Fibroblast of lung (primary cell): Measurements from ENCODE around the gene NECTIN1. TPM values are rescaled to one million over a fixed set of nuclear protein-coding genes. Genes with fewer than 3 reads are reported as not detected.

Experiments used
- DNase-seq, 2 donors: peaks; one replicate each; pipeline versions ENCODE4 v3.0.0 to v3.0.0-alpha.2; 2010; ENCODE audit warnings: low read depth in 2 of 2
- H2AFZ ChIP-seq: 2 replicates; pipeline ENCODE4 v1.5.1; 2012; ENCODE audit warnings: low read length, control low read depth, inconsistent platforms
- H3K27ac ChIP-seq: 2 replicates; pipeline ENCODE4 v1.5.1; 2011; ENCODE audit warnings: low read length, control low read depth; ENCODE audit not compliant: insufficient read depth
- H3K27me3 ChIP-seq: 2 replicates; pipeline ENCODE4 v1.5.1; 2011; ENCODE audit warnings: mild to moderate bottlenecking, low read length; ENCODE audit not compliant: control insufficient read depth, insufficient read depth
- H3K36me3 ChIP-seq: 2 replicates; pipeline ENCODE4 v1.5.1; 2011; ENCODE audit warnings: low read length; ENCODE audit not compliant: control insufficient read depth, insufficient read depth
- H3K4me1 ChIP-seq: 2 replicates; pipeline ENCODE4 v1.5.1; 2011; ENCODE audit warnings: low read length; ENCODE audit not compliant: control insufficient read depth, insufficient read depth; ENCODE audit errors: extremely low read depth
- H3K4me2 ChIP-seq: 2 replicates; pipeline ENCODE4 v1.5.1; 2011; ENCODE audit warnings: low read length, control low read depth; ENCODE audit not compliant: insufficient read depth; ENCODE audit errors: extremely low read depth
- H3K4me3 ChIP-seq, 4 experiments: fragments of 200-600 bp in 1 of 4; sonication (generic) in 1 of 4; replicated peaks in 1 of 4; 2 replicates each; pipeline ENCODE4 v1.5.1; 2011 to 2016; ENCODE audit warnings: low read length in 4 of 4, low read depth in 3 of 4, mild to moderate bottlenecking in 3 of 4, control low read depth in 2 of 4, inconsistent platforms in 1 of 4, mixed read lengths in 1 of 4; ENCODE audit not compliant: insufficient read depth in 1 of 4; ENCODE audit errors: control extremely low read depth in 1 of 4
- H3K79me2 ChIP-seq: 2 replicates; pipeline ENCODE4 v1.5.1; 2012; ENCODE audit warnings: mild to moderate bottlenecking, low read length, inconsistent platforms; ENCODE audit not compliant: control insufficient read depth, insufficient read depth
- H3K9ac ChIP-seq: 2 replicates; pipeline ENCODE4 v1.5.1; 2011; ENCODE audit warnings: mild to moderate bottlenecking, low read length, control low read depth; ENCODE audit not compliant: insufficient read depth
- H3K9me3 ChIP-seq: 2 replicates; pipeline ENCODE4 v1.5.1; 2012; ENCODE audit warnings: low read depth, low read length; ENCODE audit not compliant: control insufficient read depth, insufficient read depth
- H4K20me1 ChIP-seq: 2 replicates; pipeline ENCODE4 v1.5.1; 2011; ENCODE audit warnings: low read length; ENCODE audit not compliant: control insufficient read depth, insufficient read depth; ENCODE audit errors: extremely low read depth
- EZH2 ChIP-seq: IDR thresholded peaks from 2 replicates; pipeline ENCODE4 v1.5.1; 2012; ENCODE audit warnings: low read length, control low read depth, mild to moderate bottlenecking; ENCODE audit errors: missing control alignments
- polyA plus RNA-seq, 2 donors: library from polyadenylated mRNA; depleted of rRNA in 1 of 2; stranded (reverse) in 1 of 2; unstranded in 1 of 2; fragments of >200 nt; gene quantifications; 2 replicates each; pipeline ENCODE4 v1.2.1, GENCODE V29; 2011 to 2012; ENCODE audit warnings: missing spikeins in 1 of 2
- total RNA-seq: library from RNA; depleted of rRNA; stranded (reverse); fragments of >200 nt; gene quantifications from 2 replicates; pipeline ENCODE4 v1.2.1, GENCODE V29; 2014
- TF ChIP-seq, protein P1 (sequence below), 2 donors: IDR thresholded peaks in 1 of 2; conservative IDR thresholded peaks in 1 of 2; 1 replicate in 1 of 2; 2 replicates in 1 of 2; pipeline ENCODE4 v1.5.1; 2011 to 2012; ENCODE audit warnings: low read length in 2 of 2, control low read depth in 1 of 2, inconsistent platforms in 1 of 2, low read depth in 1 of 2, mild to moderate bottlenecking in 1 of 2

NECTIN1 gene
- total and polyA plus RNA-seq, 2 donors (not counting 1 experiment from before 2014, with no cell fraction given) = 2.0 to 2.8 TPM

DNA sequence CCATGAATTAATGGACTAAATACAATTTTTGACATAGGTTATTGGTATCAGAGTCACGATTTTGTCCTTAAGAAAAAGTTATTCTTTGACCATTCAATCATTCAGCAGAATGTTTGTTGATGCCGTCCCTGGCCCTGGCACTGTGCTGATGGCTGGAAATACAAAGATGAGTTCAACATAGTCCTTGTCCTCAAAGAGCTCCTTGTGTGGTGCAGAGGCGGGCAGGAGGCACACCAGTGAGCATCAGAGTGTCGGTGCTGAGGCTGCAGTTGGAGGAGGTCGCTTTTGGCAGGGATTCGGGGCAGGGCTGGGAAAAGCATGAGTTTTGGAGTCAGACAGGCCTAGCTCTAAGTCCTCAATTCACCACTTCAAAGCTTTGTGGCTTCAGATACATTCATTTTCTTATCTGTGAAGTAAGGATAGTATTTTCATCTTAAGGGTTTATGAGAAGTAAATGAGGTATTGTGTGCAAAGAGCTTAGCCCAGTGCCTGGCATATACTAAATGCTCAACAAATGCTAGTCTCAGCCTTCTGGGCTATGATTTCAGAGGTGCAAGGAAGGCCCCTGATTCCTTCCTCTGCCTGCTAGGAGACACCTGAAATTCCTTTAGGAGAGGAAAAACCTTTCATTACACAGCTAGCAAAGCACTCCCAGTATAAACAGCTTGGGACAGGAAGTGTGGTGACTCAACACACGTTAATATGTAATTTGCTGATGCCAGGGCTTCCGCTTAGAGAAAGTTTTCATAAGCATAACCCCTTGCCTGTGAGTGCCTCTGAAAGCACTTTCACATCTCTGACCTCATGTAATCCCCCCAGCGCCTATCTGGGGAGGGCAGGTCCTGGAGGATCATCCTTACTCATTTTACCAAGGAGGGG, 113.8 kb downstream of the NECTIN1 start:
- Histone ChIP-seq H3K79me2 (no peaks in the 10 kb centered on the region), H3K27me3 (no peaks in the 10 kb centered on the region), H3K9me3 (no peaks in the 10 kb centered on the region), H3K9ac (no peak overlapping the region), H3K4me1 (peaks cover 14% of the 10 kb centered on the region), H3K36me3 (no peaks in the 10 kb centered on the region), H3K4me2 (peak overlapping the region; percentile 7), H3K4me3 (no peak overlapping the region), H4K20me1 (no peaks in the 10 kb centered on the region), H2AFZ (peak overlapping the region; percentile 29), H3K27ac (peak overlapping the region; percentile 40)
- no peak for TF ChIP-seq EZH2
- TF ChIP-seq, protein P1, sequence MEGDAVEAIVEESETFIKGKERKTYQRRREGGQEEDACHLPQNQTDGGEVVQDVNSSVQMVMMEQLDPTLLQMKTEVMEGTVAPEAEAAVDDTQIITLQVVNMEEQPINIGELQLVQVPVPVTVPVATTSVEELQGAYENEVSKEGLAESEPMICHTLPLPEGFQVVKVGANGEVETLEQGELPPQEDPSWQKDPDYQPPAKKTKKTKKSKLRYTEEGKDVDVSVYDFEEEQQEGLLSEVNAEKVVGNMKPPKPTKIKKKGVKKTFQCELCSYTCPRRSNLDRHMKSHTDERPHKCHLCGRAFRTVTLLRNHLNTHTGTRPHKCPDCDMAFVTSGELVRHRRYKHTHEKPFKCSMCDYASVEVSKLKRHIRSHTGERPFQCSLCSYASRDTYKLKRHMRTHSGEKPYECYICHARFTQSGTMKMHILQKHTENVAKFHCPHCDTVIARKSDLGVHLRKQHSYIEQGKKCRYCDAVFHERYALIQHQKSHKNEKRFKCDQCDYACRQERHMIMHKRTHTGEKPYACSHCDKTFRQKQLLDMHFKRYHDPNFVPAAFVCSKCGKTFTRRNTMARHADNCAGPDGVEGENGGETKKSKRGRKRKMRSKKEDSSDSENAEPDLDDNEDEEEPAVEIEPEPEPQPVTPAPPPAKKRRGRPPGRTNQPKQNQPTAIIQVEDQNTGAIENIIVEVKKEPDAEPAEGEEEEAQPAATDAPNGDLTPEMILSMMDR (conservative IDR thresholded peaks at IDR 0.05 in 1 of 2, IDR thresholded peaks at IDR 0.05 in 1 of 2; ENCODE audit: low read depth in 1 of 2, low read length in 2 of 2) = no peak
- peak; percentile 68 to 88 for DNase-seq

DNA sequence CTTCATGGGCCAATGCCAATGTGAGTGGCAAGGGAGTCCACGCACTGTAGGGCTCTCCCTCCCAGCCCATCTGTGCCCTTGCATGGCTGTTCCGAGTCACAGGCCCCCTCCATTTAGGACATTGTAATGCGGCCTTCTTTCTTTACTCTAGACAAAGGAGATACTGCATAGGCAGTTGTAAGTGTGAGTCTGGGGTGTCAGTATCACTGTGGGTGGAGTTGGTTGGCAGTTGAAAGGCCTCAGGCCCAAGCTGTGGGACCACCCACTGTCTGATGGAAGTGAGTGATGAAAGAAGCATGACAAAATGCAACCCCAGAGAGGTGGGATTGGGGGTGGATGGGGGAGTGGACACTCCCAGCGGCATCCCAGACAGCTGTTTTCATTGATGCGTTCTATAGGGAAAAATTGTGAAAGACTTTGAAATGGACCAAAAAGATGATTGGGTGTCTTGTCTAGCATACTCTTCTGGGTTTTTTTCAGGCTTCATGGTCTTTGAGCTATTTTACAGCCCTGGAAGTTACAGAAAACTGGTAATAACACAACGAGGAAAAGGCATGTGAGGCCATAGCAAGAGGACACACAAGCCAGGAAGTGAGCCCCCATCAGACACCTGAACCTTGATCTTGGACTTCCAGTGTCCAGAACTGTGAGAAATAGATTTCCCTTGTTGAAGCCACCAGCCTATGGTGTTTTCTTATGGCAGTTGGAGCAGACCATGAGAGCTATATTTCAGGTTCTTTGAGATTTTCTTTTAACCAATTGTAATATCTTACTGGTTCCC, 114.6 kb downstream of the NECTIN1 start:
- Histone ChIP-seq H3K4me3 (no peak overlapping the region), H3K4me1 (peaks cover 14% of the 10 kb centered on the region), H3K9me3 (no peaks in the 10 kb centered on the region), H3K36me3 (no peaks in the 10 kb centered on the region), H3K27me3 (no peaks in the 10 kb centered on the region), H4K20me1 (no peaks in the 10 kb centered on the region), H3K79me2 (no peaks in the 10 kb centered on the region), H3K9ac (no peak overlapping the region), H3K27ac (no peak overlapping the region), H3K4me2 (no peak overlapping the region), H2AFZ (no peak overlapping the region)
- DNase-seq = no peak
- TF ChIP-seq EZH2 = no peak
- TF ChIP-seq, protein P1 (conservative IDR thresholded peaks at IDR 0.05 in 1 of 2, IDR thresholded peaks at IDR 0.05 in 1 of 2; ENCODE audit: low read depth in 1 of 2, low read length in 2 of 2) = no peak

- TF ChIP-seq, protein P1 (conservative IDR thresholded peaks at IDR 0.05 in 1 of 2, IDR thresholded peaks at IDR 0.05 in 1 of 2; ENCODE audit: low read depth in 1 of 2, low read length in 2 of 2) = no peak
- no peak for TF ChIP-seq EZH2
- no peaks in the 10 kb centered on the region for H3K36me3 ChIP-seq
Measured at GRCh38 chr11:119612814-119613213, 116.2 kb downstream of the NECTIN1 start.

More at GRCh38 chr11:119612814-119613213, 116.2 kb downstream of the NECTIN1 start:
- H3K9me3 ChIP-seq = no peaks in the 10 kb centered on the region
- no peak overlapping the region for H3K27ac ChIP-seq
- peaks cover 14% of the 10 kb centered on the region for H3K4me1 ChIP-seq
- H2AFZ ChIP-seq = no peak overlapping the region
- no peak for DNase-seq
- no peak overlapping the region for H3K9ac ChIP-seq
- no peak overlapping the region for H3K4me2 ChIP-seq
- no peaks in the 10 kb centered on the region for H3K79me2 ChIP-seq
- no peaks in the 10 kb centered on the region for H4K20me1 ChIP-seq
- no peaks in the 10 kb centered on the region for H3K27me3 ChIP-seq
- H3K4me3 ChIP-seq = no peak overlapping the region
